ENCODE measurements around the gene CAMK2D.

The CAMK2D gene

DNA sequence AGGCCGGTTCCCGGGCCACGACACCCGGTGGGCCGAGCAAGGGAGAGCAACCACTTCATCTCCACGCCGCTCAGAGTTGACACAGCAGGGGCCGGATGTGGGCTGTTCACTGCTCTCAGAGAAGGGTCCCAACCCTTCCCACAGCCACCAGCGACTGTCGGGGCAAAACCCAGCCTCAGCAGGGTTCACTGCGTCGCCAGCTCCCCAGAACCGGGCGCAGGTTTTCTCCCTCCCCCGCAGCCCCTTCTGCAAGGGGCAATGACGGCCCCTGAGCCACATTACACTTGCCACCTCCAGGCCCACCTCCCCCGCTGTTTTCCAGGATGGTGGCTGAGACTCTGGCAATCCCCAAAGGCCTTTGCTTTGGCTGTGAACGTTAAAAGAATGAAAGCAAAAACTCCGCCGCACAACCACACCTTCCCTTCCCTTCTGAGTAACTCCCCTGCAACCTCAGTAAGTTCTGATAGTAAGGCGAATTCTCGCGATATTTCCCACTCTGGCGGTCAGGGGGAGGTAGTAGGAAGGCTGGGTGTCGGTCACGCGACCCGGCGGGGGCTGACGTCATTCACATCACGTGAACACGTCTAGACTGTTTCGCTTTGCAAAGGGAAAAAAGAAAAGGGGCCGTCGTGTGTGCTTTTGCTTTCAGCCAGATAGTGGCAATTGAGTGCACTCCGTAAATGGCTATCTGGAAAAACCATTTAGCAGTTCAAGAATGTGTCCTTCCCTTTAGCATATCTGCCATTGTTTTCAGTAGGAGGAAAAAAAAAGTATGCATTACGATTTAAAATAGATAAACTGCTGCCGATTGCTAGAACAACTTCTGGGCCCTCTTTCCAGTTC lies 869 bp upstream of the CAMK2D start:
- DNase-seq: peak; percentile 89

DNA sequence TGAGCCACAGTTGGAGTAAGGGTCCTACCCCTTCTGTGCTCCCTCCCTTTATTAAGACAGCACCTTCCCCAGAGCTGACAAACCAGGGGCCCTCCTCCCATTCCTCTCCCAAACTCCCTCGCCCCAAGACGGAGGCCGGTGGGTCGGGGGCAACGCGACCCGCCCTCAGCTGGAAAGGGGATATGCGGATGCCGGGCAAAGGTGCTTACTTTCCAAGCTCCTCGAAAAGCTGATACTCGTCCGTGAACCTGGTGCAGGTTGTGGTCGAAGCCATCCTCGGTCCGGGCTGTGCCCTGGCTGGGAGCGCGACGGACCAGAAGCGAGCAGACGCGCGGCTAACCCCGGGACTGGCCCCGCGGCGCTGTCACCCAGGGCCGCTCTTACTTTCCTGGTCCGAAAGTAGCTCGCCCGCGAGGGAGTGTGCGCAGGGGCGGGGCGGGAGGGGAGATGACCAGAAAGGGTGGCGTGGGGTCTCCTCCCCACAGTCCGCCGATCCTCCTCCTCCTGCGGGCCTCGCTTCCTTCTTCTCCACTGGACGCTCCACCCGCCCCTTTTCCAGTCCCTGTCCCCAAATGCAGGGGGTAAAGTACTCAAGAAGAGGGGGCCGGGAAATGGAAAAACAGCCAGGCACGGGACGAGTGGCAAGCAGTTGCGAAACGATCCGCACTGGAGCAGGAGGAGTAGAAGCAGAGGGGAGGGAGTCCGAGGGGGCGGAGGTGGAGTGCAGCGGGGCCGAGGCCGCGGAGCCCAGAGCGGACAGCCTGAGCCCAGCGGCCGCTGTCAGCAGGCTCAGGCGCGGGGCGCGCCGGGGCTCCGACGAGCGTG lies 531 bp downstream of the CAMK2D start:
- no peak for DNase-seq

DNA sequence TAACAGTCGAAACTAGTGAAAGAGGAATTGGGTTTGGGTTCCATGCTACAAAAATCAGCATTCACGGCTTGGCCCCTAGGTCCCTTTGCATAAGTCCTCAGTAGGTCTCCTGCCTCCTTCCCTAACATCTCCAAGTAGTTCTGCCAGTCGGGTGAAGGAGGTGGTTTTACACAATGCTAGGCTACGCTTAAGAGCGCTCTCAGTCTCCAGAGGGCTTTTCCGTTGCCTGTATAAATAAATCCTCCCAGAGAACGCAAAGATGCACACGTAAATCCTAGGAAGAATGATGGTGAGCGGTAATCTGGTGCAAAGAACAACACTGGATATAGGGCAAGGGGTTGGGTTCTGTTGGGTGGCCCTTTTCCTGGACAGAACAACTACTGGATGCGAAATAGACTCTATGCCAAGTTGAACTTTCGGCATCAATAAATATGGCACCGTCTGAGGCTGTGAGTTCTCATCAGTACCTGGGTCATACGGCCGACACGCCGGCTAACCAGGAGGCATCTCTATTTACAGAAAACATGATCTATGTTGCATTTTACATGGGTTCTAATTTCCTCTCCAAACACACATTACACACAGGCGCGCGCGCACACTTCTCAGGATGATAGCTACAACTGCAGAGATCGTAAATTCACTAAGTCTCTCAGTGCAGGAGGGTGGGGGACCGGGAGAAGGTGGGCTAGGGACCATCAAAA lies 1.3 kb downstream of the CAMK2D start:
- DNase-seq: no peak

DNA sequence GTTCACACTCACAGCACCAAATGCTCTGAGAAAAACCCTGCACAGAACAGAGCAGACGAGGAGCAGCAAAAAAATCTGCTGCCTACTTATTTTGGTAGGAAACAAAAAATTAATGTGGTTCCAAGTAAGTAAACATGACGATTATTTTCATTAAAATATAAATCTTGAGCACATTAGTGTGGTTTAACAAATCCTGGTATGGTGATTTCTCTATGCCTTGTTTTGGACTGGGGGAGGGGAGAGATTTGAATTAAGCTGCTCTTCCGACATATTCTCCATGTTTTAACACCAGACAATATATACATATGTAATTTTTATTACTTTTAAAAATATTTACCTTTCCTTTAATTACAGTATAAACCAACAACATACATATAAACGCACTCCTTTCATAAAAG lies 1.8 kb downstream of the CAMK2D start:
- no peak for DNase-seq

DNA sequence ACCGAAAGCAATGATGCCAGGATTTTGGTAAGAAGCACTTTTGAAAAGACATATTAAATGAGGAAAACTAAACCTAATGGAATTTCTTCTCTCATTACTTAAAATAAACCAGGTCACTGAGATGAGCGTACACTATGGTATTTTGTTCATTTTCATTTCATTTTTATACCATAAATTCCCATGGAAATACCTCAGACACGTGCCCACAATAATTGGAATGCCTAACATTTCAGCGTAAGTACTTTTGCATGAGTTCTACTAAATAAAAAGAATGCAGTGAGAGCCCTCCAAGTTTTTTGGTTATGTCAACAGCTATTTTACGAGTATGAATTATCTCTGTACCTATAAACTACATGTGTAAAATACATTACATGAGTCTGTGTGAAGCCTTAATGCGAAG lies 3.2 kb downstream of the CAMK2D start:
- DNase-seq: no peak

DNA sequence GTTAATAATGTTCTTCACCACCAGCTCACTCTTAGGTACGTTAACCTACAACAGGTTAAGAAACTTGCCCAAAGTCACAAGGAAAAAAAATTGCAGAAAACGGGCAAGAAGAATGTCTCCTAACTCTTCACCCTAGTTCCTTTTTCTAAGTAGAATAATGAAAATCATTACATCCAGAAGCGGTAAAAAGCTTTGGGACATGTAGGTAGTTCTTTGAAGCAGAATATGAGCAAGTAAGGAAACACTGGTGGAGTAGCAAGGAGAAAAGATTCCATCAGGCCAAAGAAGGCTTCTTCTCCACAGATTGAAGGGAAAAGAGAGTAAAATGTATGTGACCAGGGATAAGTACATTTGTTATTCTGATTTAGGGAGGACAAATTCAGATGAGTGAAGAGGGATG lies 4.1 kb downstream of the CAMK2D start:
- no peak for DNase-seq

DNA sequence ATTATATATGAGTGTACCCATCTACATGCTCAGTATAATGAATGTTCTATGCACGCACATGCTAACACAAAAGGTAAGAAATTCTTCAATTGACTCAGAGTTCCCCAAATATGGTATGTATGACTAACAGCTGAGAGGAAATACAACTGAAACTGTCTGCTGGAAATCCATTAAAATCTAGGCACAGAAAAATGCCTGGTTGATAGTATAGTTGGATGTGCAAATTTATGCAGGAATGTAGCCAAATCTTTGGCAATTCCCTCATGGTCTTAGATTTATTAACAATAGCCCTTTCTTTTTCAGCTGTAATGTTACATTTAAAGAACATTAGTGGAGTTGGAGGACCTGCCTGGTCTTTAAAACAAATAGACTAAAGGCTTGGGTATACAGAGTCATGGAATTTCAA lies 5.5 kb downstream of the CAMK2D start:
- DNase-seq: no peak

DNA sequence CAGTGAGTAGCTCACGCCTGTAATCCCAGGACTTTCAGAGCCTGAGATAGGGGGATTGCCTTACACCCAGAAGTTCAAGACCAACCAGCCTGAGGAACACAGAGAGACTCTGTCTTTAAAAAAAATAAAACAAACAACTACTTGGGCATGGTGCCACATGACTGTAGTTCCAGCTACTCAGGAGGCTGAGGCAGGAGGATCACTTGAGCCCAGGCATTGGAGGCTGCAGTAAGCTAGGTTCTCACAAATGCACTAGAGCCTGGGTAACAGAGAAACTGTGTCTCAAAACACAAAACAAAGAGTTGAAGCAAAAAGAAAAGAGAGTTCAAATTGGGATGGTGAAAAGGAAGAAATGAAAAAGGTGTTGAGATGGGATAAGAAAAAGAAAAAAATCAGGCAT lies 10.8 kb downstream of the CAMK2D start:
- no peak for DNase-seq

DNA sequence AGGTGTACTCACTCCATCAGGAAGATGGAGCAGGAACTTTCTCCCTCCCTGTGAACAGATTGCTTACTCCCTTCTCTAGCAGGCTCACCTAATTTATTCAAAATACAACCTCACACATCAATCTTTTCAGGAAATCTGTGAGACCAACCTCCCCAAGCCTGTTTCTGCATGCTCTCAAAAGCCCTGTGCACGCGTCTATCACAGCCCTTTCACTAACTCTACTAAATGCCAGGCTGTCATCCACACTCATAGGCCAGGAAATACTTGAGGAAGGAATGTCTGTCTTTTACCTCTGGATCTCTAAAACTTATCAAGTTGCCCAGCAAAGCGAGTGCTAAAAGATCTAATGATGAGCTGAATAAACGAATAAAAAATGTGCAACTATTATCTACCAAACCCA lies 11.2 kb downstream of the CAMK2D start:
- DNase-seq: no peak

DNA sequence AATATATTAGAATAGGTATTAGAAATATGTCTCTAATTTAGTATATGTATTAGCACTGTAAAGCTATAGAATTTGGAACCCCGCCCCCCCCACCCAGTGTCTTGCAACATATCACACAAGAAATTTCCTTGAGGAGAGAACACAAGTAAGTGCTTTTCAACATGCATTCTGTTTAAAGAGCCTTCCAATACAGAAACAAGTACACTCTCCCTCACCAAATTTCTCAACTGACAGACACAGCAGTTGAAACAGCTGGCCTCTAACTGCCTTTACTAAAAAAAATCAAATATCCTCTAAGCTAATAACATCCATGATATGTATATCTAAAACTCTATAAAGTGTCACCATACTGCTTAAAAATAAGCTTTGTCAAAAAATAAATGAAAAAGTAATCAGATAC lies 12.4 kb downstream of the CAMK2D start:
- DNase-seq: no peak

DNA sequence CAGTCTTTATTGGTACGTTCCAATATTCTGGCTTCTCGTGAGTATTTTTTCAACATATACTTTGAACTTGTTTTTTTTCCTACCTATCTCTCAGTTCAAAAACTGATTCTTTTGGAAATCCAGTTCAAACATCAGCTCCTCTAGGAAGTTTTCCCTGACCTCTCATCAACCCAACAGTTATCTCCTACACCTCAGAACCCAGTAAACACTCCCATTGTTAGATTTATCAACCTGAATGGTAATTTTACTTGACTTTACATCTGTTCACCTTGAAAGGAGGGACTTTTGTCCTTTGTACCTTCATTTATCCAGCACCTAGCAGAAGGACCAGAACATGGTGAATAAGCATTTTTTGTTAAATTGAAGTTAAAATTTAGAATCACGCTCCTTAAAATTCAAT lies 13.6 kb downstream of the CAMK2D start:
- no peak for DNase-seq

DNA sequence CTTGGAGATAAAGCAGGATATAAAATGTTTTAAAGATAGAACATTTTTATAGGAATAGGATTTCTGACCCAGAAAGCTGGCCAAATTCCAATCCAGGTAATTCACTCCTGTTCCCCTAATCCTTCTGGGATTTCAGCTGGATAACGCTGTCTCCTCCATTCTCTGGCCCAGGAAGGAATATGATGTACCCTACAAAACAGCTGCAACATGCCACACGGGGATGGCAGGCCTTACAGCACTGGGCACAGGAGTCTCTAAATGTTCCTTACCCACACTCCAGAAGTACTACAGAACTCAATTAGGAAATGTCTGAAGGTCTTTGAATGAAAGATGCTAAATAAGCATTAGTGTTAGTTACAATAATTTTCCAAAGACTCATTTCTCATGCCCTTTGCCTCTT lies 15.8 kb downstream of the CAMK2D start:
- DNase-seq: no peak

DNA sequence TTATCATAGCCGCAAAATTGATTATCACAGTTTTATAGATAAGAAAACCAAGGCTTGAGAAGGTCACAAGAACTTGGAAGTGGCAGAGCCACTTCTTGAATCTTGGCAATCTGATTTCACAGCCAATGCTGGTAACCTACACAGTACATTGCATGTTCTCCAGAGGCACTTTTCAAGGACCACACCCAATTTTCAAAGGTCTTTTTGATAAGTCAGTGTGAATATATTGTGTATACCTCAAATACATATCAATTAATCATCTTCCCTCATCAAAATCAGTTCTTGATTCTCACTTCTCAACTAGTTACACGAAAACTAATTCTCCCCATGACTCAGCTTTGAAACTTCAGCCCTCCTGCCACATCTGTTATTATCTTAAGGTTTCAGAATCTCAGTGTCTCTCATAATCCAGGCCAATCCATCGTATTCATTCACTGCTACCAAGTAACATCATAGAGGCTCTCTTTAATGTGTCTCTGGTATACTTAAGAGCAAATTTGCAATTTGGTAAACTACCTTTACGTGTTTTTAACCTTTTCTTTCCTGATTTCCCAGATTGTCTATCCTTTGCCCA lies 16.8 kb downstream of the CAMK2D start:
- DNase-seq: no peak

DNA sequence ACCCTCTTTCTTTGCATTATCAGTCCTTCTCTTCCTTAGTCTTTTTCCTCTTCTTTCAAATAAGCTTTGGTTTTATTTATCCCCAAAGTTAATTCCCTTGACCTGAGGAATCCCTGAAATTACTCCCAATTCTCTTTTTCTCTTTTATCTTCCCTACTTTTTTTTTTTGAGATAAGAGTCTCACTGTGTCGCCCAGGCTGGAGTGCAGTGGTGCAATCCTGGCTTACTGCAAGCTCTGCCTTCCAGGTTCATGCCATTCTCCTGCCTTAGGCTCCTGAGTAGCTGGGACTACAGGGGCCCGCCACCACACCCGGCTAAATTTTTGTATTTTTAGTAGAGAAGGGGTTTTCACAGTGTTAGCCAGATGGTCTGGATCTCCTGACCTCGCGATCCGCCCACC lies 17.8 kb downstream of the CAMK2D start:
- DNase-seq: no peak

DNA sequence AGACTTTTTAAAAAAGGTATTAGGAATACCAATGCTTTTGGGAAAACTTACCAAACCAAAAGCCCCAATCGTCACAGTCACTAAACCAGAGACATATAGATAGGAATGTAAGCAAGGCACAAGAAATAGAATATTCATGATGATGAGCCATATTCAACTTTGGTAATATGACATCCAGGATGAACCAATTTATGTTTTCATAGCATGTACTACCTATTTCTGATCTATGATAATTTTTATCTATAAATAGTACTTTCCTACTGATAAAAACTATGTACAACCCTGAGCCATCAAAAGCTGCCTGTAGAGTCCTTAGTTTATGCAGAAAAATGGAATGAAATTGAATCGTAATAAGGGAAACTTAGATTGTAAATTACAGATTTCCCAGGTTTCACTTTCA lies 18.9 kb downstream of the CAMK2D start:
- no peak for DNase-seq

DNA sequence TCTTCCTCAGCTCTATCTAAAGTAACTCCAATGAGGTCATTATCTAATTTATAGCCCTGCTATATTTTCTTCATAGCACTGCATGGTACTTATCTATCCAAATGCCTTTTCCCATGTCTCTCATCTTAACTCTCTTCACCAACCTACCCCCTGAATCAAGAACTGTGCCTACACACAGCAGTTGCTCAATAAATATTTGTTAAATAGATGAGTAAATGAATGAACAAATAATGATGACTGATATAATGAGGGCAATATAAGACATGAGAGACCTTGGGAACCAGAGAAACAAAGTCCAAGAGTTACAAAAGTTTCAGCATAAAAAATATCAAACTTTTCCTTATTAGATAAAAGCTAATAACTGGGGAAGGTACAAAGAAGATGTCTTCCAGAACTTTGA lies 19.6 kb downstream of the CAMK2D start:
- no peak for DNase-seq

DNA sequence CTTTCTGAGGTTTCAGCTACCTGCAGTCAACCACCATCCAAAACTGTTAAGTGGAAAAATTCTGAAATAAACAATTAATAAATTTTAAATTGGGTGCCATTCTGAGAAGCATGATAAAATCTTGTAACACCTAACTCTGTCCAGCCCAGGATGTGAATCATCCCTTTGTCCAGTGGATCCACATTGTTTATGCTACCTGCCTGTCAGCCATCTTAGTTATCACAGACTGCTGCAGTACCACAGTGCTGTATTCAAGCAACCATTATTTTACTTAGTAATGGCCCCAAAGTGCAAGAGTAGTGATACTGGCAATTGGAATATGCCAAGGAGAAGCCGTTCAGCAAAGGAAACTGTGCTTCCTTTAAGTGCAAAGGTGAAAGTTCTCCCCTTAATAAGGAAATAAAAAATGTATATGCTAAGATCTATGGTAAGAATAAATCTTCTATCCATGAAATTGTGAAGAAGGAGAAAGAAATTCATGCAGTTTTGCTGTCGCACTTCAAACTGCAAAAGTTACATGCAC lies 20.6 kb downstream of the CAMK2D start:
- DNase-seq: no peak

DNA sequence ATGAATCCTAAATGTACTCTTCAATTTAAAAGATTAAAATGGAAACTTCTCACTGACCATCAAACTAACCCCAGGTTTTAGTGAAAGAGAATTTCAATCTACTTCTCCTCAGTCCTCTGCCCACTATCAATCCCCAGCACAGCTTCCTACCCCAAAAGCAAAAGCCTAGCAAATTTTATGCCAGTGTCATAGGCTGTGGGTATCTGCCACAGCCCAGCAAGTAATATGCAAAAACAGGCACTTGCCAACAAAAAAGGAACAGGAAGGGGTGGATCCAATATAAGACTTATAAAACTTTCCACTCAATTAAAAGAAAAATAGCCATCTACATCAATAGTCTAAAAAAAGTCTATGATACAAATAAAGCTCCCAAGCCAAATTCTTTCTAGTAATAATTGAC lies 22.3 kb downstream of the CAMK2D start:
- no peak for DNase-seq

DNA sequence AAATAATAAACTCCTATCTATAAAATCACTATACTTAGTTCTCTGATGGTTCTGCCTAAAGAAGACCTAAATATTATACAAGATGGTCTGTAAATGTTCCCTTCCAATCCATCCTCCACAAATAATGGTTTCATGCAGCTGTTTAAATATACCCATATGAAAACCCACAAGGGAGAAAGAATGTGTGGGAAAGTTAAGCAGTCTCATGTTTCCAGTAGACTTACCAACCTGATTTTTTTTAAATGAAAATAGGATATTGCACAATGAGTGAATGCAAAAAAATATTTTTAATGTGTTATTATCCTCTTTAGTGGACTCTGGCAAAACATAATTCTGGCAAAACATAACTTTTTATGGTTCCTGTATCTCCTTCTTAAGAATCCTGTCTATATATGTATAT lies 23.3 kb downstream of the CAMK2D start:
- no peak for DNase-seq

DNA sequence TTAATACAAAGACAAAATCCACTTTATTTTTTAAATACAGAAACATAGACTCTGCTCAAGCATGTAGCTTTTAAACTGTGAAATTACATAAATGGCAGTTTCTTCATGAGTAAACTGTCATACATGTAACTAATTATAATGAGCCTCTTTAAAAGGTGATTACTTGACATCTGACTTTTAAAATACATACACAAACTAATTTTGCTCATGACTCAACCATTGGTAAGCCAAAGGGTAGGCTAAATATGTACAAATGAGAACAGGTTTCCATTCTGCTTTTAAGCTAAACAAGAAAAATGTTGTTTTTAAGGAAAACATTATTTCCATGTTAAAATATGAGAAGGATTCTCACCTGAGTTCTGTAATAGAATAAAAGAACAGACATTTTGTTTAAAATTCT lies 27.9 kb downstream of the CAMK2D start:
- DNase-seq: no peak

DNA sequence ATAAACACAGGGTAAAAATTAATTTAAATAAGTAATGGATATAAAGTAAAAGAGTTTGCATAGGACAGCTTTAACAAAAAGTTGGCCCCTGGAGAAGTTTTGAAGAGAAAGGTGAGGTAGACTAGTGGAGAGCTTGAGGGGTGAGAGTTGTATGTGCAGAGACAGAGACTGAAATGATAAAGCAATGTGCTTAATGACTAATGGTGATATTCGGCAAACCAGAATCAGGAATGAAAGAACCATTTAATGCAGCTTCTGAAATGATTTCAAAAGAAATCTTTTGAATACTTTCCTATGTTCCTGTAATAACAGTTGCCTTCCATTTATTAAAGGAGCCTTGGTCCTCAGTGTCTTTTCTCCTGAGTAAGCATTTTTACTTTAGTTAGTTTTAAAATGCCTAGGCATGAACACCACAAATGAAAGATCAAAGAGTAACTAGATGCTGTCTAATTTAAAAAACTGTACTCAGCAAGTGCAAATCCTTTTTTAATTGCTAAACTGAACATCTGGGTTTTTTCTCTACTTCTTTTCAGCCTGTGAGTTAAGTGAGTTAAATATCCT lies 28.5 kb downstream of the CAMK2D start:
- no peak for DNase-seq

DNA sequence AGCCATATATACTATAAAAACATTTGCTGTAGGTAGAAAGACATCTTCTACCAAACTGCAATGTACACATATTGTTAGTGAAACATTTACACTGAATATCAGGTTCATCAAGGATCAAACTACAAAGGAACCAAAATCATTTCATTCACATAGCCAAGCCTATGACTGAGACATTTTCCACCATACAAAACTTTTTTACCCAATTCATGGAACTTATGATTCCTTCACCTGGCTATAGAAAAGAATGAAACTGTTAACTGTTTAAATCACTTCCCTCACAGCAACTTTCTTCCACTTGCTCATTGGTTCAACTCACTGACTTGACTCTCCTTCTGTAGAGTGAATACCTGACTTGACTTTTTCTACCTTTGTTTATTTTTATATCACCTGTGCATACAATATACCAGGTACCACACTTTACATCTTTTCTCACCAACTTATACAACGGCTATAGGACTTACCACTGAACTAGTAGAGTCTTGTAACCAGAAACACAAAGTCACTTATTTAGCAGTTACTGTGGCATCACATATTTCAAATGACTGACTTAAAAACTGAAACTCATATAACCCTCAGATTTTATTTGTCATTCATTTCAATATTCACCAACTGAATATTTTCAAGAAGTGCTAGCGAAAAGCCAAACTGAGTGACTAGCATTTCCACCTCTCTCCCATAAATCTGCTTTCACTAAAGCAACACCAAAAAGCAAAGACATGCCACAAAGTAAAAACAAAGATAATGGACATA lies 30.9 kb downstream of the CAMK2D start:
- DNase-seq: no peak

Data from NCI-H2107 (cell line).